Mucosa of stomach (tissue), 1 donor: Measurements from ENCODE around the gene SRSF7.
"Not testable (repeated sequence)": the region's sequence is repeated elsewhere in the genome, so short reads cannot be mapped to it uniquely, and the experiment has no call there.

Source experiments
- H3K27me3 ChIP-seq: one replicate; pipeline ENCODE4 v1.7.0; 2013; ENCODE audit warnings: mild to moderate bottlenecking, low read length; ENCODE audit not compliant: control insufficient read depth, insufficient read depth
- H3K36me3 ChIP-seq: one replicate; pipeline ENCODE4 v1.7.0; 2013; ENCODE audit warnings: low read length; ENCODE audit not compliant: control insufficient read depth, insufficient read depth
- H3K4me1 ChIP-seq: one replicate; pipeline ENCODE4 v1.7.0; 2013; ENCODE audit warnings: mild to moderate bottlenecking, low read length; ENCODE audit not compliant: control insufficient read depth, insufficient read depth
- H3K4me3 ChIP-seq: one replicate; pipeline ENCODE4 v1.7.0; 2013; ENCODE audit warnings: low read length
- H3K9ac ChIP-seq: one replicate; pipeline ENCODE4 v1.7.0; 2013; ENCODE audit warnings: mild to moderate bottlenecking, low read length, moderate library complexity
- H3K9me3 ChIP-seq: one replicate; pipeline ENCODE4 v1.7.0; 2013; ENCODE audit warnings: mild to moderate bottlenecking, low read length, moderate library complexity; ENCODE audit not compliant: control insufficient read depth
- donor health status: Pancreatic carcinoma.

The SRSF7 gene

DNA sequence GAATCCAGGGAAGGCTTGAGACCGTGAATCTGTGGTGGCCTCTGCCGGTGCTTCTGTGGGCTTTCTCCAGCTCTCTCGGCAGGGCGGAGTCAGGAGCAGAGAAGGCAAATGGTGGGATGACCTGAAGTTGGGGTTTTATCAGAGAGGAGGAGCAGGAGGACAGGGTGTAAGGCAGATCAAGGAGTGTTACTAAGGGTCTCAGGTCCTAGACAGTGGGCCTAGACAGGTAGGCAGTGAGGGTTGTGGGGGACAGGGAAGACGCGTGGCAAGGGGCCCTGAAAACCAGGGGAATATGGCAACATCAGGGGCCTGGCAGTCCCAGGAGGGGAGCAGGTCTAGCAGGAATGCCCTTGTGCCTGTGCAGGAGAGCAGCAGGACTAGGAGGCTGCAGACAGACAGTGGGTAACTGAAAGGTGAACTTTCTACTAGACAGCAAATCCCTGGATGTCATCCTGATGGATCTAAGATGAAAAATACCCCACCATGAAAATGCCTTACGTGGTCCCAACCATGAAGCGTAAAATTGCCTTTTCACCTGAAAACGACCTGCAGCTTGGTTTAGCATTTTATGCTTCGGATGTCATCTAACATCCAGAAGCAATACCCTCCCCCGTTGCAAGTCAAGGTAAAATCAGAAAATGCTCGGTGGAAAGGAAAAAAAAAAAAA, 42.1 kb downstream of the SRSF7 start:
- Histone ChIP-seq H3K4me1 (no peaks in the 10 kb centered on the region), H3K9ac (no peak overlapping the region), H3K4me3 (no peak overlapping the region), H3K9me3 (no peaks in the 10 kb centered on the region), H3K27me3 (no peaks in the 10 kb centered on the region), H3K36me3 (no peaks in the 10 kb centered on the region)

DNA sequence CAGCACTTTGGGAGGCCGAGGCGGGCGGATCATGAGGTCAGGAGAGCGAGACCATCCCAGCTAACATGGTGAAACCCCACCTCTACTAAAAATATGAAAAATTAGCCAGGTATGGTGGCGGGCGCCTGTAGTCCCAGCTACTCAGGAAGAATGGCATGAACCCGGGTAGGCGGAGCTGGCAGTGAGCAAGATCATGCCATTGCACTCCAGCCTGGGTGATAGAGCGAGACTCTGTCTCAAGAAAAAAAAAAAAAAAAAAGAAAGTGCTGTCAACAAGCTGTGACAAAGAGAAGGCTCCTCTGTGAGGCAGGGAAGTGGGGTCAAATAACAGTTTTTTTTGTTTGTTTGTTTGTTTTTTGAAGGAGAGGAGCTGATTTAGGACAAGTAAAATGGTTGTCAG, 42.7 kb downstream of the SRSF7 start:
- H3K27me3 ChIP-seq, H3K4me1 ChIP-seq, H3K9ac ChIP-seq, H3K36me3 ChIP-seq, H3K9me3 ChIP-seq, H3K4me3 ChIP-seq: not testable (repeated sequence)

DNA sequence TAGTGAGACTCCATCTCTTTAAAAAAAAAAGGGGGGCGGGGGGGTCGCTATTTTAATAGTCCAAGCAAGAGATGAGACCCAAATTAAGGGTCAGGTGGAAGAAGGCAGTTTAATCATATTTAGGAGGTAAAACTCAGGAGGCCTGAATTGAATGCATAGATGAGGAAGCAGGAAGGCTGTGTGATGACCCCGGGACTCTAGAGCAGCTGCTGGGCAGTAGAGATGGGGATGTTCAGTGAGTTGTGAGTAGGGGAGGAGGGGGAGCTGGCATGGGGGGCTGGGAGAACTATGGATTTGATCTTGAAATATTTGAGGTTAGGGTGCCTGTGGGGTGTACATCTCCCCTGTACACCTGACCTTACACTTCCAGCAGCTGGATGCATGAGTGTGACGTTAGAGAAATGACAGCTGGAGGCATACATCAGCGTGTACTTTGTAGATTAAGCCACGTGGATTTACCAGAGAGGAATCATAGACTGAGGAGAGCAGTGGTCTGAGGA, 44.3 kb downstream of the SRSF7 start:
- no peaks in the 10 kb centered on the region for H3K4me1 ChIP-seq
- no peaks in the 10 kb centered on the region for H3K36me3 ChIP-seq
- H3K4me3 ChIP-seq: no peak overlapping the region
- no peak overlapping the region for H3K9ac ChIP-seq
- no peaks in the 10 kb centered on the region for H3K9me3 ChIP-seq
- H3K27me3 ChIP-seq: no peaks in the 10 kb centered on the region

DNA sequence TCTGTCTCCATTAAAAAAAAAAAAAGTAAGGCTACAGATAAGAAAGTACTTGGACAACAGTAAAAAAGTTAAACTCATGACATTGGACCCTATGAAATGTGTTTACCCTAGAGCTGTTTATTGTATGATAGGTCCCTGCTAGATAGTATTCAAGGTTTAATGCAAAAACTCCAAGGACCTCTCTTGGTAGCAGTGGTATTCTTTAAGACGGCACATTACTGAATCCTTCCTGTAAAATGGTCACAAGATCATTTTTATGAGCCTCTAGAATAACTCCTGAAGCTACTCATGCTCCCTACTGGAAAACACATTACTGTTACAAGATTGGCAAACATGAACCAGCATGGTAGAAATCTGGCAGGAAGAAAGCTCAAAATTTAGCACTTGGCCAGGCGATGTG, 46.5 kb downstream of the SRSF7 start:
- Histone ChIP-seq H3K4me1 (peaks cover 5% of the 10 kb centered on the region), H3K36me3 (no peaks in the 10 kb centered on the region), H3K9me3 (no peaks in the 10 kb centered on the region), H3K27me3 (no peaks in the 10 kb centered on the region), H3K9ac (no peak overlapping the region), H3K4me3 (no peak overlapping the region)

DNA sequence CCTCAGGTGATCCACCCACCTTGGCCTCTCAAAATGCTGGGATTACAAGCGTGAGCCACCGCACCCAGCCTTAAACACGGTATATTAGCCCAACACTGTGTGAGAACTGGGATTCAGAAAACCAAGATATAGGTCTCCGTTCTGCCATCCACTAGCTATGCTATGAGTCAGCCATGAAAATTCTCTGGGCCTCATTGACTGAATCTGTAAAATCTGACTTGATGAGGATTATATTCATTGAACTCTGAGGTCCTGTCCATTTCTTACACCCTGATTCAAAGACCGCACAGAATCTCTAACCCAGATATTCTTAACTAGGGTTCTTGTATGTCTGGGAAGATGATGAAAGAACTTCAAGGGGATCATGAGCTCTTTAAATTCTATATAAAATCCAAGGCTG, 47.8 kb downstream of the SRSF7 start:
- H3K4me1 ChIP-seq, H3K36me3 ChIP-seq, H3K9ac ChIP-seq, H3K4me3 ChIP-seq, H3K27me3 ChIP-seq, H3K9me3 ChIP-seq: not testable (repeated sequence)

DNA sequence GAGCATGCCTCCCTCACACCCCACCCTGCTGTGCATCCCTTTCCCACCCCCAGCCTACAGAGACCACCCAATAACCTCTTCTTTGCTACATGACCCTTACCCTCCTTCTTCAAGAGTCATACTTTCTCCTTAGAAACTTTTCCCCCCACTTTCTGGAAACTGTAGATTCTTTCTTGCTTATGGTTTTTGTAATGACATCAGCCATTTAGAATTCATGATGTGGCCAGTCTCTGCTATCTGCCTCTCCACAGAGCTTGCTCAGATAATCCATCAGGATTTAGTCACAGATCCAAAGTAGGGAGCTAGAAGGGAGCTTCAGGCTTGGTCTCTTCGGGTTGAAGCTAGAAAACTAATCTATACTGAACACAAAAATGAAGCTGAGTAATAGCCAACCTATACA, 48.7 kb downstream of the SRSF7 start:
- H3K4me1 ChIP-seq: peaks cover 5% of the 10 kb centered on the region
- no peak overlapping the region for H3K9ac ChIP-seq
- no peaks in the 10 kb centered on the region for H3K27me3 ChIP-seq
- H3K9me3 ChIP-seq: no peaks in the 10 kb centered on the region
- H3K4me3 ChIP-seq: no peak overlapping the region
- H3K36me3 ChIP-seq: no peaks in the 10 kb centered on the region

DNA sequence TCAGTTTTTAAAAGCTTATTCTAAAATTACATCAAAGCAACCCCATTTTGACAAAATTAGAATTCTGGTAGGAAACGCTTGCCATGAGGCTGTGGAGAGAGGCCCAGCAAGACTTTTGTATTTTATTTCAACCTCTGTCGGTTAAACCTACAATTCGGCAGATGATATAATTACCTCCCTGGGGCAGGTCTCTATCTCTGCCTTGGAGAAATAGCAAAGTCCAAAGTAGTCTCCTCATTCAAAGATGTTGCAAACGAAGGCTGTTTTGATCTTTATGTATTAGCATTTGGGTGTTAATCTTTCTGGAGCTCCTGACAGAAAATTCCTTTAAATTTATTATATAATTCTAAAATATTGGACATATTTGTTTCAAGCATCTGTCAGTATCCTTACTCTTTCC, 49.6 kb downstream of the SRSF7 start:
- H3K4me1 ChIP-seq: peaks cover 5% of the 10 kb centered on the region
- H3K36me3 ChIP-seq: no peaks in the 10 kb centered on the region
- H3K27me3 ChIP-seq: no peaks in the 10 kb centered on the region
- H3K9me3 ChIP-seq: no peaks in the 10 kb centered on the region
- H3K4me3 ChIP-seq: no peak overlapping the region
- H3K9ac ChIP-seq: no peak overlapping the region

DNA sequence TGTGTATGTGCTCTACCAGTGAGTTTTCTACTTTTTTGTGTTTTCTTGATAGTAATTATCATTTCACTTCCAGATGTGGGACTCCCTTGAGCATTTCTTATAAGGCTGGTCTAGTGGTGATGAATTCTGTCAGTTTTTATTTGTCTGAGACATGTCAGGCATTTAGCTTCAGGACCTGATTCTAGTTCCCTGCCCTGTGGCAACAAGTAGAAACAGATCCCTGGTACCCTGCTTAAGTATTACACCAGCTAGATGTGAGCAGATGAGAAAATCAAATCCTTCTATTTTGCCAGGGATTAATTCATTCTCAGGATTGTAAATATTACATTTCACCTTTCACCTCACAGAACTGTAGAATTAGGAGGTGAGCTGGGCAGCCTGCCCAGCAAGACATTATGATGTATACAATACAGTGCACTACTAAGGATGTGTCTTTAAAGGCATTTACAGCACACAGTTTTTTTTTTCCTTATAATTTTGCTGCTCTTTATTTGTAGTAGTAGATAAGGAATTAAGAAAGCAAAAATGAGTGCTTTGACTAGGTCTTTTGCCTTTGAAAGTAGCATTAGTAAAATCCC, 50.2 kb downstream of the SRSF7 start:
- Histone ChIP-seq H3K9me3 (no peaks in the 10 kb centered on the region), H3K4me1 (peaks cover 5% of the 10 kb centered on the region), H3K9ac (no peak overlapping the region), H3K27me3 (no peaks in the 10 kb centered on the region), H3K4me3 (no peak overlapping the region), H3K36me3 (no peaks in the 10 kb centered on the region)

DNA sequence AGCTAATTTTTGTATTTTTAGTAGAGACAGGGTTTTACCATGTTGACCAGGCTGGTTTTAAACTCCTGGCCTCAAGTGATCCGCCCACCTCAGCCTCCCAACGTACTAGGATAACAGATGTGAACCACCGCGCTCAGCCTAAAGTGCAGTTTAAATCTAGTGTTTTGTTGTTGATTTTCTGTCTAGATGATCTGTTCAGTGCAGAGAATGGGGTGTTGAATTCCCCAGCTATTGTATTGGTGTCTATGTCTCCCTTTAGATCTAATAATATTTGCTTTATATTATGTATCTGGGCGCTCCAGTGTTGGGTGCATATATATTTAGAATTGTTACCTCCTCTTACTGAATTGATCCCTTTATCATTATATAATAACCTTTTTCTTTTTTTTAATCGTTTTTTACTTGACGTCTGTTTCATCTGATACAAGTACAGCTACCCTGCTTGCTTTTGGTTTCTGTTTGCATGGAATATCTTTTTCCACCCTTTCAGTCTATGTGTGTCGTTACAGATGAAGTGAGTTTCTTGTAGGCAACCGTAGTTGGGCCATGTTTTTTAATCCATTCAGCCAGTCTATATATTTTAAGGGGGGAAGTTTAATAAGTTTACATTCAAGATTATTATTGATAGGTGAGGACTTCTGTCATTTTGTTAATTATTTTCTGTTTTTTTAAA, 50.9 kb downstream of the SRSF7 start:
- Histone ChIP-seq H3K4me1 (peaks cover 5% of the 10 kb centered on the region), H3K36me3 (no peaks in the 10 kb centered on the region), H3K9ac (no peak overlapping the region), H3K4me3 (no peak overlapping the region), H3K27me3 (no peaks in the 10 kb centered on the region), H3K9me3 (no peaks in the 10 kb centered on the region)

DNA sequence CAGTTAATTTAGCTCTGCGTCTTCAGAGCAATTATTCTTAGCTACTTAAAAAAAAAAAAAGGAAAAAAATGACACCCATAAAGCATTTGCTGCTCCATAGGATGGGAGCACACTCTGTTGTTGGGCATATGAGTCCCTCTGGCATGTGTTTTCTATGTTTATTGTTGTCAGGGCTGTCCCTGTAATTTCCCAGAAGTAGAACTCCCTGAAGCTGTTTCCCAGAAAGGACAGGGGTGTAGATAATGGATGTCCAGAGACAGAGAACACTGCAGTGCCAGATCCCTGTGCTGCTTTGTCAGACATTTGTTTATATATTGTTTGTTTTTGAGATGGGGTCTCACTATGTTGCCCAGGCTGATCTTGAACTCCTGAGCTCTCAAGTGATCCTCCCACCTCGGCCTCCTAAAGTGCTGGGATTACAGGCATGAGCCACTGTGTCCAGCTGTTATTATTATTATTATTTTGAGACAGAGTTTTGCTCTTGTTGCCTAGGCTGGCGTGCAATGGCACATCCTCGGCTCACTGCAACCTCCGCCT, 52.6 kb downstream of the SRSF7 start:
- Histone ChIP-seq H3K36me3 (no peaks in the 10 kb centered on the region), H3K9ac (no peak overlapping the region), H3K9me3 (no peaks in the 10 kb centered on the region), H3K27me3 (no peaks in the 10 kb centered on the region), H3K4me1 (peaks cover 10% of the 10 kb centered on the region), H3K4me3 (no peak overlapping the region)

DNA sequence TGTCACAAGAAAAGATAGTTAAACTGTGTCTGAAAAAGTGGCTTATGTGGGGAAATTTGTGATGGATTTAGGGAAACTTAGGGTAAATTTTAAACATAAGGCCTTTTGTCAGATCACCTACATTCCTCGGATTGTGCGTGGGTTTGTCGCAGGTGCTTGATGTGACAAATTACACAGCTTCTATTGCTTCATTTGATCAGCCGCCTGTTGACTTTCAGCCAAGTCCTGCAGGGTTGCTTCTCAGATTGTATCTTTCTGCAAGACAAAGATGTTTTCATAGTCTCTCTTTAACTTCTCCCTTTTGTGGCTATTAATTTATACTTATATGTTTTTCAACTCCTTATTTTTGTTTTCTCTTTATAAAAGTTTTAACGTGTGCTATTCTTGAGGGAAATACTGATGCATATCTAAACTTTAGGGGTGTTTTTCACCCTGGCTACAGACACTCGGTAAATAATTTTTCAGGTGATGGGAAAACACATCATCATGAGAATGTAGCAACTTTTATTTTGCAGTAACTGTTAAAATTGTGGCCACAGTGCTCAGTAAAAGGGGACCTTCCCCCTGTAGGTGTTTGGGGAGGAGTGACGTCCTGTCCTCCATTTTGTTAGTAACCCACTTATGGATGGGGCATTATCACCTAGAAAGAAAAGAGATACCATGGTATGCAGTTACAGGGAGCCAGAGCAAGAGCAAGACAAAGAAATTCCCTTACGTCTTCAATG, 53.9 kb downstream of the SRSF7 start:
- H3K4me3 ChIP-seq: no peak overlapping the region
- H3K9me3 ChIP-seq: no peaks in the 10 kb centered on the region
- H3K4me1 ChIP-seq: peaks cover 21% of the 10 kb centered on the region
- H3K9ac ChIP-seq: no peak overlapping the region
- H3K27me3 ChIP-seq: no peaks in the 10 kb centered on the region
- no peaks in the 10 kb centered on the region for H3K36me3 ChIP-seq
